ENCODE measurements around the gene GOSR2.
"Not testable (repeated sequence)": the region's sequence is repeated elsewhere in the genome, so short reads cannot be mapped to it uniquely, and the experiment has no call there.

GOSR2 gene

GRCh38 chr17:46890638-46891037 lies 32.3 kb upstream of the GOSR2 start:
- intact Hi-C loops (cut with DNase I) = no loop called here

DNA sequence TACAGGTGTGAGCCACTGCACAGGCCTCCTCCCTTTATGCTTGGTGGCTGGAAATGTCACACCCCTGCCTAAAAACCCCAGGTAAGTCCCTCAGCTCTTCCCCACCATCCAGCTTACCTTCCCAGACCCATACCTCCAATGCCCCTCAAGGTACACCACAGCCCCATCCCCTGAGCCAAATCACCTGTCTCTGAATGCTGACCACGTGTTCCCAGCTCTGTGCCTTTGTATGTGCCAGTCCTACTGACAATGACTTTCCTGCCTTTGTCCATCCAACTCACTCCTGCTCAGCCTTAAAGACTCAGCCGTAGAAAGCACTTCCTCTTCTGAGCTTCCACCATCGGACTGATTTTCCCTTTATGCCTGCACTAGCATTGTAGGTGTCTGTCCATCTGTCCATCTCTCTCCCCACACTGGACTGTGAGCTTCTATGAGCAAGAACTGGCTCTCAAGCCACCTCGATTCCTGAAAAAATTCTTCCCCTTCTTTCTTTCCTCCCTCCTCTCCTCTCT lies 30.7 kb upstream of the GOSR2 start:
- intact Hi-C loops (cut with DNase I) = no loop called here
- peak in 1 of 10 donors; percentile 17 for DNase-seq

More at GRCh38 chr17:46890638-46891037, 32.3 kb upstream of the GOSR2 start:
- peak in 1 of 10 donors; percentile 69 for DNase-seq

- intact Hi-C loops (cut with DNase I) = no loop called here
- DNase-seq = peak in 1 of 10 donors; percentile 19
These were observed 28.9 kb upstream of the GOSR2 start for GRCh38 chr17:46894024-46894423.

DNA sequence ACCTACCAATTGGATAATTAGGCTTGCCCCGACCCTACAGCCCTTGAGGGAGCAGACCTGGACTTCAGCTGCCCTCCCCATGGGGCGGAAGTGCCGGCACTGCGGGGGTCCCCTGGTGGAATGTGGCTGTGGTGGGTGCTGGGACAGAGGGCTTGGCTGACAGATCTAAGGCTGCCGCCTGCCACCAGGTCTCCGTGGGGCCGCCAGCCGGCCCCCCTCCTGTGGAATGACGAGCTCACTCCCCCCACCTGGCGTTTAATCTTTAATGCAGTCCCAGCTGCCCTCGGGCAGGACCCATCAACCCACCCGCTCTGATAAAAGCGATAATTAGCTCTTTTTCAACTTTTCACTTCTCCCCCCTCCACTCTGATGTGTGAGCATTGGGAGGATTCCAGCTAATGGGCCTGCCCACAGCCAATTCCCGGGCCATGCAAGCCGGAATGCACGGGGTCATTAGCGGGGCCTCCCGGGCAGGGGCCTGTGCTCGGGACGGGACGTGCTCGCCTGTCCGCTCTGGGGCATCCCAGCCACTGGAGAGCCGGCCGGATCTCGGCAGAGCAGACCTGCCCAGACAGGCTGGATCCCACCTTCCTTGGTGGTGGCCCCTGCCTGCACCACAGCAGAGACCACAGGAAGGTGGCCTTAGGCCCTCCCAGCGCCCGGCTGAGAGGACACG lies 28.3 kb upstream of the GOSR2 start:
- peak in 1 of 10 donors; percentile 67 for DNase-seq

GRCh38 chr17:46895171-46895570 lies 27.8 kb upstream of the GOSR2 start:
- intact Hi-C loops (cut with DNase I) = no loop called here
- peak in 1 of 10 donors; percentile 67 for DNase-seq

More for the DNA sequence above, 28.3 kb upstream of the GOSR2 start:
- intact Hi-C loops (cut with DNase I) = no loop called here

GRCh38 chr17:46896991-46897390 lies 26.0 kb upstream of the GOSR2 start:
- intact Hi-C loops (cut with DNase I) = no loop called here
- DNase-seq = peak in 1 of 10 donors; percentile 17

GRCh38 chr17:46898364-46898763 lies 24.6 kb upstream of the GOSR2 start:
- intact Hi-C loops (cut with DNase I) = no loop called here
- DNase-seq = no peak

DNA sequence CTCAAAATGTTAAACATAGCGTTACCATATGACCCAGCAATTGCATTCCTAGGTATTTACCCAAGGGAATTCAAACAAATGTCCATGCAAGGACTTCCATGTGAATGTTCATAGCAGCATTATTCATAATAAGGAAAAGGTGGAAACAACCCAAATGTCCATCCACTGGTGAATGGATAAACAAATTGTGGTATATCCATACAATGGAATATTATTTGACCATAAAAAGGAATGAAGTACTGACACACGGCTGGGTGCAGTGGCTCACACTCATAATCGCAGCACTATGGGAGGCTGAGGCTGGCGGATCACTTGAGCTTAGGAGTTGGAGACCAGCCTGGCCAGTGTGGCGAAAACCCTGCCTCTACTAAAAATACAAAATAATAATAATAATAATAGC lies 24.1 kb upstream of the GOSR2 start:
- peak in 1 of 10 donors; percentile 13 for DNase-seq
- intact Hi-C loops (cut with DNase I) = no loop called here

- intact Hi-C loops (cut with DNase I) = no loop called here
These were observed 21.7 kb upstream of the GOSR2 start for GRCh38 chr17:46901291-46901690.

GRCh38 chr17:46903762-46904672 lies 18.9 kb upstream of the GOSR2 start:
- intact Hi-C loops (cut with DNase I) = no loop called here
- peak in 1 of 10 donors; percentile 15 for DNase-seq

More at GRCh38 chr17:46901291-46901690, 21.7 kb upstream of the GOSR2 start:
- peak in 1 of 10 donors; percentile 10 for DNase-seq

GRCh38 chr17:46908068-46908737 lies 14.8 kb upstream of the GOSR2 start:
- intact Hi-C loops (cut with DNase I) = no loop called here
- DNase-seq = no peak

DNA sequence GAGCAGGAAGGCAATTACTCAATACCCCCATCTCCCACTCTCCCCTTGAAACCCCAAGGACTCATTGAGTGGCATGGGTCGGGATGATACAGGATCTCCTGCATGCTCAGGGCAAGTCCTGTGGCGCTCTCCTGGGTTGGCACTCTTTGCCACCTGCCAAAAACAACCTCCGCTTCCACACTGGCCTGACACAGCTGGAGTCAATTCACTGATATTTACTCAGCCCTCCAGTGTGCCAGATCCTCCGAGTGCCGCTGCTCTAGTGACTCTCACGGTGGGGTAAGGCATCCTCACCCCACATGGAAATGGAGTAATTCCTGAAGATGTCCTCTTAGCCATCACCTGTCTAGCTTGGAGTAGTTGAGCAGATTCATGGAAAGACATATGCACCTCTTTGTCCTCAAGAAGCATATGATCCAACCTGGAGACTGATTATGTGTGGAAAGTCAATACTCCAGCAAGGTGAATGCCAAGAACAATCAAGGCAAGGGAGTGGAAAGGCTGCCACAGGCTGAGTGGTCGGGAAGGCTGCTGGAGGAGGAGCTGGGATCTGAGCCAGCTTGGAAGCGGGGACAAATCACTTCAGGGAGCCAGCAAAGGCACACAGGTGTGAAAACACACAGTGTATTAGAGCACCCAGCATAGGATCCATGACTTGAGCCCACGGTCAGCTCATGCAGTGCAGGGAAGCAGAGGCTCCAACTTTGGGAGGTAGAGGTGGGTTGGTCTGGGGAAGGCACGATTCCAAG lies 12.6 kb upstream of the GOSR2 start:
- no peak for DNase-seq

GRCh38 chr17:46911311-46911710 lies 11.6 kb upstream of the GOSR2 start:
- intact Hi-C loops (cut with DNase I) = no loop called here
- DNase-seq = no peak

More for the DNA sequence above, 12.6 kb upstream of the GOSR2 start:
- intact Hi-C loops (cut with DNase I) = no loop called here

GRCh38 chr17:46915596-46915995 lies 7.4 kb upstream of the GOSR2 start:
- intact Hi-C loops (cut with DNase I) = no loop called here
- DNase-seq = no peak

GRCh38 chr17:46916211-46916610 lies 6.7 kb upstream of the GOSR2 start:
- no peak for DNase-seq
- intact Hi-C loops (cut with DNase I) = no loop called here

- no peak for DNase-seq
- intact Hi-C loops (cut with DNase I) = no loop called here
These were observed 6.3 kb upstream of the GOSR2 start for GRCh38 chr17:46916623-46917022.

DNA sequence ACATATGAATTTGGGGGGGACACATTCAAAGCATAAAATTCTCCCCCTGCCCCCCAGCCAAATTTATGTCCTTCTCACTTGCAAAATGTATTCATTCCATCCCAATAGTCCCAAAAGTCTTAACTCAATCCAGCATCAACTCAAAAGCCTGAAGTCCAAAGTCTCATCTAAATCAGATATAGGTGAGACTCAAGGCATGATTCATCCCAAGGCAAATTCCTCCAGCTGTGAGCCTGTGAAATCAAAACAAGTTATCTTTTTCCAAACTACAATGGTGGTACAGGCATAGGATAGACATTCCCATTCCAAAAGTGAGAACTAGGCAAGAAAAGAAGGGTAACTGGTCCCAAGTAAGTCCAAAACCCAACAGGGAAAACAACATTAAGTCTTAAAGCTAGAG lies 5.9 kb upstream of the GOSR2 start:
- no peak for DNase-seq
- intact Hi-C loops (cut with DNase I) = no loop called here

GRCh38 chr17:46917516-46917915 lies 5.4 kb upstream of the GOSR2 start:
- intact Hi-C loops (cut with DNase I) = no loop called here
- DNase-seq = no peak

GRCh38 chr17:46921962-46922361 lies 998 bp upstream of the GOSR2 start:
- not testable (repeated sequence) for DNase-seq
- intact Hi-C loops (cut with DNase I) = loop anchor here (5.0 kb wide), 1 partner anchor 145 kb away; no protein-coding TSS in a partner anchor

DNA sequence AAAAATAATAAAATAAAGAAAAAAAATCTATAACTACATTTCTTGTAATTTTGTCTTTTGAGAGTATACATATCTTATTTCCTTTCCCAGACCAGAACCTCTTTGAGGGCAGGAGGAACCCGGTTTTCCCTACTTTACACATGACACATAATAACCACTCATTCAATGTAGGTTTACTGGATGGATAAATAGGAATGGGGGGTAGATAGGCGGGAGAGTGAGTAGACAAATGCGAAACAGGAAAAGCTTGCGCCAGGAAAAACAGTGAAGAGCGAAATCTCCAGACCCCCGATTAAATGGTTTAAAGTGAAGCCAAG lies 515 bp upstream of the GOSR2 start:
- no peak for DNase-seq
- intact Hi-C loops (cut with DNase I) = loop anchor here (5.0 kb wide), 1 partner anchor 145 kb away; no protein-coding TSS in a partner anchor
